C4-2B (cell line): ENCODE data around the gene ATG10.

Experiments
- ZFX ChIP-seq: fragments of 450-650 bp; IDR thresholded peaks from 2 replicates; pipeline ENCODE4 v1.6.1; 2017
- TF ChIP-seq, protein P1 (sequence below): fragments of 450-650 bp; conservative IDR thresholded peaks from 2 replicates; pipeline ENCODE4 v1.5.1; 2017; ENCODE audit warnings: mild to moderate bottlenecking

DNA sequence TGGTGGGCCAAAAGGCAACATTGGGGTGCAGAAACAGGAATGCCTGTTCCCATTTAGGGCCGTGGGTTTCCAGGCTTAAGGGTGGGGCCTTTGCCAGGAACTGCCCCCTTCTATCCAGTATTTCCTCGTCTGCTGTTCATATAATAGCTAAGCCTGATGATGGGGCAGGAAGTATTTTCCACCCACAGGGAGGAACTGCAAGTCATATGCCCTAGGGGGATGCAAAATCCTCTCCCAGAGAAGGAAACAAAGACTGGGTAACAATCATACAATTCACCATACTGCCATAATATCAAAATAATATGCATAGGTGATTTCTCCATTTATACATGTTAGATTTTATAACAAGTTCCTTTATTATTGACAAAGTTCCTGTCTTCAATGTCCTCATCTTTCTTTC lies 326.8 kb downstream of the ATG10 start:
- TF ChIP-seq, protein P1, sequence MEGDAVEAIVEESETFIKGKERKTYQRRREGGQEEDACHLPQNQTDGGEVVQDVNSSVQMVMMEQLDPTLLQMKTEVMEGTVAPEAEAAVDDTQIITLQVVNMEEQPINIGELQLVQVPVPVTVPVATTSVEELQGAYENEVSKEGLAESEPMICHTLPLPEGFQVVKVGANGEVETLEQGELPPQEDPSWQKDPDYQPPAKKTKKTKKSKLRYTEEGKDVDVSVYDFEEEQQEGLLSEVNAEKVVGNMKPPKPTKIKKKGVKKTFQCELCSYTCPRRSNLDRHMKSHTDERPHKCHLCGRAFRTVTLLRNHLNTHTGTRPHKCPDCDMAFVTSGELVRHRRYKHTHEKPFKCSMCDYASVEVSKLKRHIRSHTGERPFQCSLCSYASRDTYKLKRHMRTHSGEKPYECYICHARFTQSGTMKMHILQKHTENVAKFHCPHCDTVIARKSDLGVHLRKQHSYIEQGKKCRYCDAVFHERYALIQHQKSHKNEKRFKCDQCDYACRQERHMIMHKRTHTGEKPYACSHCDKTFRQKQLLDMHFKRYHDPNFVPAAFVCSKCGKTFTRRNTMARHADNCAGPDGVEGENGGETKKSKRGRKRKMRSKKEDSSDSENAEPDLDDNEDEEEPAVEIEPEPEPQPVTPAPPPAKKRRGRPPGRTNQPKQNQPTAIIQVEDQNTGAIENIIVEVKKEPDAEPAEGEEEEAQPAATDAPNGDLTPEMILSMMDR: no peak
- no peak for TF ChIP-seq ZFX
